Activated T-cell treated with anti-CD3 and anti-CD28 coated beads, Interleukin-2, amount 50 U/mL, for 48 hours (primary cell): Measurements from ENCODE around the gene MRM2.

Experiments used
- DNase-seq, 2 experiments: peaks; one replicate each; pipeline ENCODE4 v3.0.0-alpha.2; 2020

The MRM2 gene

DNA sequence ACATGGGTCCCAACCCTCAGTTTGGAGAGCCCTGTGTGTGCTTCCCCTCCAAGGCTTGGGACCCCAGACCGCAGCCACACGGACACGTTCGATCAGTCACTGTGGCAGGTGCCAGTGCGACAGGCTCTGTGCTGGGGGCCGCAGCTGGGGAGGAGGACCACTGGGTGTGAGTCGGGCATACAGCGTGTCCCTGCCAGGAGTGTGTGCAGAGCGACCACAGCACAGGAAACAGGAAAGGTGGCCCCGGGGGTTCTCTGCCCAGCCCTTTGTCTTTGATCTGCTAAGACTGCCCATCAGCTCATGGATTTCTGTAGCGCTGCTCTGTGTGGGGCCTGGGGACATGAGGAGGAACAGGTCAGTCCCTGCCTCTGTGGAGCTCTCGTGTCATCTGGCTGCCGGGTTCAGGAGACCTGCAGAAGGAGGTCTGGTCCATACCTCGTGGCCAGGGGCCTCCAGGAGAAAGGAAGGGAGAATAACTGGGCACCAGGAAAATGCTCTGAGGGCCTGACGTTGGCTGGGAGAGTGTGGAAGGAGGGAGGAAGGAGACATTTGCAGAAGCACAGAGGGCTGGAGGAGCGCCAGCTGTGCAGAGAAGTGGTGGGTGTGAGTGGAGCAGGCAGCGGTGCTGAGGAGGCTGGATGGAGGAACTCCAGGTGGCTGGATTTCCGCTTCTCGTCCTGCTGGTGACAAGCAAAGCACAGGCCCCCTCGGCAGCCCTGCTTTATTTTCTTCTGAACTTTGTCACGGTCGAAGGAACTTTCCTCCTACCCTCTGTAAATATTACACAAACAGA lies 4.1 kb upstream of the MRM2 start:
- no peak for DNase-seq

DNA sequence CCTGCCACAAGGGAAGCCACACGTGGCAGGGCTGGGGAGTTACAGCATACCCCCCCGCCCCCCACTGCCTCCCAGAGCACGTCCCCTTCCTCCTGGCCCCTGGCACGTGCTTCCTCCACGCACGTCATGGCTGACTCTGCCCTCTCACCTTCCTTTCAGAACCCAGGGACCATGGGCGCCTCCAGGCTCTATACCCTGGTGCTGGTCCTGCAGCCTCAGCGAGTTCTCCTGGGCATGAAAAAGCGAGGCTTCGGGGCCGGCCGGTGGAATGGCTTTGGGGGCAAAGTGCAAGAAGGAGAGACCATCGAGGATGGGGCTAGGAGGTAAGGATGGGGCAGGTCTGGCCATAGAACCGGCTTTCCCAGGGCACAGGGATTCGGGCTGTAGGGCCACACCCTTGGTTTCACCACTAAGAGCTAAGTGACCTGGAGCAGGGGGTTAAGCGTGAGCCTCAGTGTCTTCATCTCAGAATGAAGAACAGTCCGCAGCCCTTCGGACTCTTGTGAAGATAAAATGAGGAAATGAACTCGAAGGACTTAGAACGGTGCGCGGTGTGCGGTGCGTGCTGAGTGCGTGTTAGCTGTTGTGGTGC lies 2.5 kb upstream of the MRM2 start:
- DNase-seq, result no peak

DNA sequence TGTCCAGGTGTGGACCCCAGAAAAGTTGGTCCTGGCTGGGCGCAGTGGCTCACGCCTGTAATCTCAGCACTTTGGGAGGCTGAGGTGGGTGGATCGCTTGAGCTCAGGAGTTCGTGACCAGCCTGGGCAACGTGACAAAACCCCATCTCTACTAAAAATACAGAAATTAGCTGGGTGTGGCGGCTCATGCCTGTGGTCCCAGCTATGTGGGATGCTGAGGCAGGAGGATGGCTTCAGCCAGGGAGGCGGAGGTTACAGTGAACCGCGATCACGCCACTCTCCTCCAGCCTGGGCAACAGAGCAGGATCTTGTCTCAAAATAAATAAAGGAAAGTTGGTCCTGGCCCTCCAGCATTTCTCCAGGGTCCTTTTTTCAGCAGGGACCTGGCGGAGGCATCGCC lies 1.5 kb upstream of the MRM2 start:
- no peak for DNase-seq

DNA sequence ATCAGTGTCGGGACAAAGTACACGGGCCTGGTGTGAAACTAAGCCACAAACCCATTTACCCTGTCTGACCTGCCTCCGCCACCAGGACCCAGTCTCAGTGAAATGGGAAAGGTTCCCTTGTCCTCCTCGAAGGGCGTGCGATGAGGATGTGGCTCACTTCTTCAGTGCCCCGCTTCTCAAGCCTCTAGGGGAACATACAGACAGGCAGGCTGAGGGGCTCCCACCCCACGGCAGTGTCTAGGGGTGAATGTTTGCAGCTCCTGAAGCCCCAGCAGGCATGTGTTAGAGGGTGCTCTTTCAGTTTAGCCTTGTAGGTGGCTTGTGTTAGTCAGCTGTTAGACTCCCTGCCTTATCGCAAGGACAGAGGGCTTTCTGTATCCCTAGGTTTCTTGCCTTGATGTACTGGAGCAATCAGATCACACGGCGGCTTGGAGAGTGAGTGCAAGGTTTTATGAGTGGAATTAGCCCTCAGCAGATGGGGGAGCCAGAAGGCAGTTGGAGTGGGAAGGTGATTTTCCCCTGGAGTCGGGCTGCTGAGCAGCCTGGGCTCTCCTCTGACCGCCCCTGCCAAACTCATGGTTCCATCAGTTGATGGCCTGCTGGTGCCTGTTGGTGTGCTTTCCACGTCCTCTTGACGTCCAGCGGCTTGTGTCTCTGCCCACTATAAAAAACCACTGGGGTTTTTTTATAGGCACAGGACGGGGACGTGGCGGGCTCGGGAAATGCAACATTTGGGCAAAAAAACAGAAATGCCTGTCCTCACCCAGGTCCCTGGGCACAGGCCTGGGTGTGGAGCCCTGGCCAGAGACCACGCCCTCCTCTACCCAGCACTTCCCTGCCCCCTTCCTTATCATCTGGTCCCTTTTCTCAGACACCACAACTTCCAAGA lies 780 bp upstream of the MRM2 start:
- DNase-seq, result peak in 1 of 2 experiments; percentile 68

DNA sequence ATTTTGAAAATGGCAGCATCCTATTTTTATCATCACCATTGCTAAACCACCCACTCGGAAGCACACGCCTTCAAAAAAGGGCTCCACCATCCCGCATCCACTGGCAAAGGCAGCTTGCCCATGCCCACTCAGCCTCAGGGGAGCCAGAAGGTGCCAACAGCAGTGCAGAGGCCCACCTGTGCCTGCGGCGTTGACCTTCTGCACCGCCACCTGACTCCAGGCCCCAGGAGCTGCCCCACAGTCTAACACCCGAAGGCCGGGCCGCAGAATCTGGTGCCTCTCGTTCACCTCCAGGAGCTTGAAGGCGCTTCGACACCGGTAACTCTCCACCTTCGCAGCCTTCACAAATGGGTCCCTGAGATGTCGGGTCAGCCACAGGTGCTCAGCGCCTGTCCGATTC lies 2.8 kb downstream of the MRM2 start:
- DNase-seq, result no peak

DNA sequence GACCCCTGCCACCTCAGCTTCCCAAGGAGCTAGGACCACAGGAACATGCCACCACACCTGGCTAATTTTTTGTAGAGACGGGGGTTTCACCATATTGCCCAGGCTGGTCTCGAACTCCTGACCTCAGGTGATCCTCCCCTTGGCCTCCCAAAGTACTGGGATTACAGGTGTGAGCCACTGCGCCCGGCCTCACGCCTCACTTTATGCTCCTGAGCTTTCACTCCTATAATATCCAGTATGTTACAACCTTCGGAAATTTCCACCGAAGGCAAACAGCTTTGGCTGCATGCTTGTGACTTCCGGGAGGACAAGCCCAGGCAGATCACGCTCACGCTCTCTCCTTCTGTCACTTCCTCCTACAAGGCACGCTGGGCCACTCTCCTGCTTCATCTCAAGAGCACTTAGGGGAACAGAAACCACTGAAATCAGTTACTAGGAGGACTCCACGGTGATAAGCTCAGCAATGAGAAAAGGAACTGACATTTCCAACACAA lies 4.8 kb downstream of the MRM2 start:
- DNase-seq, result no peak

DNA sequence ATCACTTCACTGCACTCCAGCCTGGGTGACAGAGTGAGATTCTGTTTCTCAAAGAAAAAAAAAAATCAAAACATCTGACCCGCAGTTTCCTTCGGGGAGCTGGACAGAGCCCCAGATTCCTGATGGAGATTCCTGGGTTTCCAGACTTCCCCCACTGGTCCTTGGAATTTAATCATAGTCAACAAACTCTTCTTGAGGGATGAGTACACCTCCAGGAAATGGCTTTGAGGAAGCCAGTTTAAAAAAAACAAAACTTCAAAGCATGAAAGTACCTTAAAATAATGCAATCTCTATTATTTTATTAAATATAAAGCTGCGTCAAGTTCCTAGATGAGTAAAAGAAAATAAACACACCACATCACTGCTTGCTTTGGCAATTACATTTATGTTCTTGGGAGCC lies 8.1 kb downstream of the MRM2 start:
- DNase-seq, result no peak

DNA sequence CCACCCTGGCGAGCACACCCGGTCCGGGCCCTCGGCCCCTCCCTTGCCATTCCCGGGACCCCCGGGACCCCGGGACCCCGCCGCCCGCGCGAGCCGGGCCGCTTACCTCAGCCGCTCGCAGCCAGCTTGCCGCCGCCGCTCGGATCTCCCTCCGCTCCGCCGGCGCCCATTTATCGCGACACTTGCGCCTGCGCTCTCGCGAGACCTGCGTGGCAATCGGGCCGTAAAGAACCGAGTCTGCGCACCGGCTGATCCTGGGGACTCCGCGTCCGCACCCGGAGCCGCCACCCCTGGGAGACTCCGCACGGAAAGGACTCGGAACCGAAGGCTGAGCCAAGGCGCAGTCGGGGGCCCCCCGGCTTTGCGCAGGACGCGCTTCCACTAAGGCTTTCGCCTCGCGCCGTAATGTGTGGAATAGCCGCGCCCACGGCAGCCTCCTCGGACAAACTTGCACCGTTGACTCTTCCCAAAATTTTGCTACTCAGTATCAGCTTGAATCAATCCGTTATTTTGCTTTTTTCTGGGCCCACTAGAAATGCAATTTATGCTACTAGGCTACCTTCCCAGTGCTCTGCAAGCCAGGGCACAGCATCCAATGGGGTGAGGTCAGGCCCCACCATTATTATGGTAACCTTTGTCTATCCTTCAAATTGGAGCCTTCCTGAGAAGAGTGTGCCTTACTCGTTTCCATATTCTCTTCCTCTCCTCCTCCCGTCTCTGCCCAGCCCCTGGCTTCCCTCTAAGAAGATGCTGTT lies 9.1 kb downstream of the MRM2 start, which contains the start of gene MAD1L1:
Gene MAD1L1, minus strand, starts transcription at position 180 of the 755 bp plus-strand sequence. CDS start 2,812 bp downstream, outside the sequence.
- DNase-seq, result peak; percentile 90 to 92

DNA sequence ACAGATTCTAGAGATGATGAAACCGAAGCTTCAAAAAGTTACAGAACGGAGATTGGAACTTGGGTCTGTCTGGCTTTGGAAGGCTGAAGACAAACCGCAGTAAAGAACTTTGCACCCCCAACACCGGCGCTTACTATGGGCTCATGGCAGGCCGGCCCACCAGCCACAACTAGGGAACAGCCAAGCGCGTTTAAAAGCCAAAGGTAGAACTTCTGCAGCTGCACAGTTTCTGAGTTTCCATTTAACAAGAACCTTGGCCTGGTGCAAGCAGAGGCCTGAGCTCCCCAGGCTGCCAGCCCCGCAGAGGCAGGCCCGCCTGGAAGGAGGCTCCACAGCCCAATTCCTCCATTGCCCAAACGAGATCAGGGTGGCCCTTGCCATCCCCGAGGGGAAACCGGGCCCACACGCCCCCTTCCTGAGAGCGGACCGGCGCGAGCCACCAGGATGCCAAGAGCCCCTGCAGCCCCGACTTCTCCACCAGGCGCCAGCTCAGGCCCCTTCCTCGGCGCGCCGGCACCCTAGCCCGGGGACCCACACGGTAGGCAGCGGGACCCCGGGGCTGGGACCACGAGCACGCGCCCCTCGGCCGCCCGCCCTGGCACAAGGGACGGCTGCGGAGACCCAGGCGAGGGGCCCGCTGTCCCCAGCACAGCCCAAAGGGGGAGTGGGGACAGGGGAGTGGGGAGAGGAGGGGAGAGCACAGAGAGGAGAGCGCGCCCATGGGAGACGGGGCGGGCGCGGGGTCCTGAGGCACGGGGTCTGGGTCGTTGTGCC lies 9.8 kb downstream of the MRM2 start:
- peak; percentile 51 to 58 for DNase-seq

DNA sequence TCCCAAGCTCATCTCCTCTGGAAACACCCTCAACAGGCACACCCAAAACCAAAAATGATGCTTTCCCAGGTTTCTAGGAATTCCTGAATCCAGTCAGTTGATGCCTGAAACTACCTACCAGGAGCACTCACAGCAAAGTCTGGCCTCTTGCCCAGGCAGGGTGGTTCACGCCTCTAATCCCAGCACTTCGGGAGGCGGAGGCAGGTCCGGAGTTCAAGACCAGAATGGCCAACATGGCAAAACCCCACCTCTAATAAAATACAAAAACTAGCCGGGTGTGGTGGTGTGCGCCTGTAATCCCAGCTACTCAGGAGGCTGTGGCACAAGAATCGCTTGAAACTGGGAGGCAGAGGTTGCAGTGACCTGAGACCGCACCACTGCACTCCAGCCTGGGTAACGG lies 11.1 kb downstream of the MRM2 start:
- DNase-seq, result no peak

DNA sequence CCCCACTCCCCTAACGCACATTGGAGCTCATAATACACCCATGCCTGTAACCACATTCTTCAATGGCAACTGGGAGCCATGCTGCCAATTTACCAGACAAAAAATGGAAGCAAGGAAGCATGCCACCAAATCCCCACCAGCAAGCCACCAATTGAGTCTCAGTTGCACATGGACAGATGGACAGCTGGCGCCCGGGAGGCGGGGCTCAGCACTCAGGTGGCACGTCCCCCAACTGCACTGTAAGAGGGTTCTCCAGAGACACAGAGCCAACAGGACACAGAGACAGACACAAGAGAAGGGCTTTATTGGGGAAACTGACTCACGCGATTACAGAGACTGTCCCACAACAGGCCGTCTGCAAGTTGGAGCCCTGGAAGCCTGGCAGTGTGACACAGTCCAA lies 11.8 kb downstream of the MRM2 start:
- no peak for DNase-seq

DNA sequence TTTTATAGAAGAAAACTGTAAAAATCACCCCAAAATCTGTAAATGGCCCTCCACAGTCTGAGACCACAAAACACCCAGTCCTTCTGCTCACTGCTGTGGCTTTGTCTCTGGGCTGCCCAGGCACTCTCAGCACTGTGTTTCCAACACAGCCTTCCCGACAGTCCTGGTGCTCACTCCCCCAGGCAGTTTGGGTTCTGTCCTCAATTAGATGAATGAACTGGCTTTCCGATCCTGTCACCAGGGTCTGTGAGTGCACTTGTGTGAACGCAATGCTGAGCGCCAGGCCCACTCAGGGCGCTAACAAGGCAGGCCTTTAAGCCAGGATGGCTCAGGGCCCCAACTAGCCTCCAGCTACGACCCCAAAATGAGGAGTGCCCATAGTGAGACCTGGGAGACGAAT lies 12.5 kb downstream of the MRM2 start:
- no peak for DNase-seq

DNA sequence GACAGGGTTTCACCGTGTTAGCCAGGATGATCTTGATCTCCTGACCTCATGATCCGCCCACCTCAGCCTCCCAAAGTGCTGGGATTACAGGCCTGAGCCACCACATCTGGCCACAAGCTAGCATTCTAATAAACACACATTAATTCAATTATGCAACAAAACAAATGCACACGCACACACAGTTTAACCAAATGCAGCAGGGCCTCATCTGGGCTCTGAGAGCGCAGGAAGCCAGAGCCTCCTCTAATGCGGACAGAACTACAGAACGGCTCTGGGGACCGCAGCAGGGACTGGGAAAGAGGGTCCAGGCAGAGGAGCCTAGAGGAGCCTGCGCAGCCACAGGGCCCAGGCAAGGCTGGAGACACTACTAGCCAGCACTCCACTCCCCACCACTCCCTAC lies 13.1 kb downstream of the MRM2 start:
- no peak for DNase-seq

DNA sequence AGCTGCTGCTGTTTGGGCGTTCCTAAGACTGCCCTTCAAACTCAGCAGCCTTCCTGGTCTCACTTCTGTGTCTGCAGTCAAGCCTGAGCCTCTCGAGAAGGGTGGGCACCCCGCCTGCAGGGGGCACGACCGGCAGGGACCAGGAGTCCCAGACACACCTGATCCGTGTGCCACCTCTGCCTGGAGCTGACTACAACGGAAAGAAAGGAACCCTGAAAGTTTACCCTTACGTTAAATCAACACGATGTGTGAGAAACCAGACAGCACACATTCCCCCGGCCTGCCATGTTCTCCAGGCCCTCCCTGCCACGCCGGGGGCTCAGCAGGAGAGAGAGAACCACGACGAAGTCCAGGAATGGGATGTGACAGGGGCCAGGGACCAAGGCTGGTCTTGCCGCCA lies 14.3 kb downstream of the MRM2 start:
- DNase-seq, result no peak

DNA sequence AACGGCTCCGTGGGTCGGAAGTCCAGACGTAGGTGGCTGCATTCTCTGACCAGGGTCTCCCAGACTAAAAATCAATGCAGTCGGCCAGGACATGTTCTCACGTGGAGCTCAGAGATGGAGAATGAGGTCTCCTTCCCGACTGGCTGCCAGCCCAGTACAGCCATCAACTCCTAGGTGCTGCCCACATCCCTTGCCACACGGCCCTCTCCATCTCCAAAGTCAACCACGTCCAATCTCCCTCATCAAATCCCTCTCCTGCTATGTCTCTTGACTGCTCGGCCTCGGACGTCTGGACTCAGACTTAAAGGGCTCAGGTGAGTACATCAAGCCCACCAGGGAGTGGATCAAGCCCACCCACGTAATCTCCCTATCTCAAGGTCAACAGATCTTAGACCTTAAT lies 16.2 kb downstream of the MRM2 start:
- no peak for DNase-seq

DNA sequence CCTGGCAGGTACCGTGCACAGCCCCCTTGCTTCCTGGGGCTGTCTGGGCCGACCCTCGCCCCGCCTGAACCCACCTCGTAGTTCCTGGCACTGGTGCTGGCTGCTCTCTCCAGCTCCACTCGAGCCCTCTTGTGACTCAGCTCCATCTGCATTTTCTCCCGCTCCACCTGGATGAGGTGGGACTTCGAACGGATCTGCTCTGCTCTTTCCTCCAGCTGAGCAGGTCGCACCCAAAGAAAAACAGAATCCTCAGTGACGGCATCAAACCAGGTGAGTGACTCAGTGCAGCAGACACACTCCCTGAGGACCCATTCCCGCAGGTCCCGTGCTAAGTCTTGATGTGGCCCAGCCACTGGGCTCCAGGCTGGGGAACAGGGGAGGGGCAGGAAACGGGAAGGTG lies 16.7 kb downstream of the MRM2 start:
- DNase-seq, result no peak

DNA sequence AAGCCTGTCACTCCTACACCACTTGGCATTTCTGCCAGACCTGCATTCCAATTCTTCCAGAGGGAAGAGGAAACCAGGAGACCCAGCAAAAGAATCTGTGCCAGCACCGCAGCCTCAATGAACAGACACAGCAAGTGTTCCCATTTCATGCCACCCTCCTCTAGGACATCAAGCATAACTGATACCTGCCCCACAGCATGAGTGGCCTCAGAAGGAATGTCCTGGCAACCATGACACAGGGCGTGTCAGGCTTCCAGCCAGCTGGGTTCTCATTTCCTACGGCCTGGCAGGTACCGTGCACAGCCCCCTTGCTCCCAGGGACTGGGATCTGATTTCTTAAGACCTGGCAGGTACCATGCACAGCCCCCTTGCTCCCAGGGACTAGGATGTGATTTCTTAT lies 17.1 kb downstream of the MRM2 start:
- no peak for DNase-seq

DNA sequence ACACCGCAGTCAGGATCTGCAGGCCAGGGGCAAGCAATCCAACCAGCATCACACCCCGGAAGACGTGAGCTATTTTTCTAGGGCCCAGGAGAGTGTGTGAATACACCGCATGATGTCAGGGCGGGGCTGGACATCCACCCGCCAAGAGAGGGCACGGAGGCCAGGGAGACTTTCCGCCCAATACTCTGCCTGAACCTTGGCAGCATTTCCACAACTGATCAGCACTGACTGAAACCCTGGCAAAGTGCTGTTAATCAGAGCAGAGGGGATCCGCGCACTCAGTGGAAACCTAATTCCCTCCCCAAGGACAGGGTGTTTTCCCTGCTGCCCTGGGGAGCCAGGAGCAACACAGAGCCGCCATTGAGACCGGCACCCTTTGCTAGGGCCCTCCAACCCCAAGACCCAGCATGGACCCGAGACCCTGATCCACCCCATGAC lies 17.5 kb downstream of the MRM2 start:
- no peak for DNase-seq

DNA sequence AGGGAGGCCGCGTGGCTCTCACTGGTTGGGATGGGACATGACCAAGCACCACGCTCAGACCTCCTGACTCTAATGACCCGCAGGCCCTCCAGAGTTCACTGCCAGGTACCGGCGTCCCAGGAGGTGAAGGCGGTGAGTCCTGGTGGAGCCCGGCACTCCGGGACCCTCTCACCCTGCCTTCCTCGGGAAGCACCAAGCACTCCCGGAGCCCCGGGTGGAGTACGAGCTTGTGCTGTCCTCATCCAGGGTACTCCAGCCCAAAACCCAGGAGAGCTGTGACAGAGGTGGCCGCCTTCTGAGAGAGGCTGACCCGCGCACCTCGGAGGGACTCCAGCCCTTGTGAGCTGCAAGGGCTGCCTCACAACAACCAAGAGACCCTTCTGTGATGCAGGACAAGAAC lies 18.7 kb downstream of the MRM2 start:
- no peak for DNase-seq

DNA sequence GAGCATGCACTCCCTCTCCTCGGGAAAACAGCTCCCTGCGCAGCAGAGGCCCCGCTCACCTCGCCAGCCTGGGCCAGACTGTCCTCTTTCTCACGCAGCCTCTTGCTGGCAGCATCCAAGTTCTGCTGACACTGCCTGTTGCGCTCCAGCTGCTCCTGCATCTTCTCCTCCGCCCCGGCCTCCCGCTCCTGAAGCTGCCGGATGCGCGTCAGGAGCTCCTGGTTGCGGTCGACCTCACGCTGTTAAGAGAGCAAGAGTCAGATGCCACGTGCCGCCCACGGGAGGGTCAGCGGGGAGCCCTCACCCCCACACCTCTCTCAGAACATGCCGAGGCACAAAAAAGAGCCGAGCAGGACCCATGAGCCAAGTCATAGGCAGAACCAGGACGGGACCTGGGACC lies 19.5 kb downstream of the MRM2 start:
- DNase-seq, result no peak

DNA sequence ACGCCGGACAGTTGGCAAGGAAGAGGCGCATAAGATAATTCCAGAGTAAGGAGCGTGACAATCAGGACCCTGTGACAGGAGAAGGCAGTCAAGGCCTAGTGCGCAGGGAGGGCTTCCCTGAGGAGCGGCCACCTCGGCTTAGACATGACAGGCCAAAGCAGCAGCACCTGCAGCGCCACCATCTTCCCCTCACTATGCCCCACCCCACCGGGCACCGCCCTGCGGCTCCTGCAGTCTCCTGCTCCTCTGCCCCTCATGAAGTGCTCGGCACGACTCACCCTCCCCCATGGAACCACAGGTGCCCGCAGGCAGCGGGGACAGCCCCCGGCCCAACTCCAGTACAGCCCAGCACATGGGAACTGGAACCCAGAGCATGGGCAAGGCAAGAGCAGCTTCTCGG lies 21.1 kb downstream of the MRM2 start:
- DNase-seq, result no peak

DNA sequence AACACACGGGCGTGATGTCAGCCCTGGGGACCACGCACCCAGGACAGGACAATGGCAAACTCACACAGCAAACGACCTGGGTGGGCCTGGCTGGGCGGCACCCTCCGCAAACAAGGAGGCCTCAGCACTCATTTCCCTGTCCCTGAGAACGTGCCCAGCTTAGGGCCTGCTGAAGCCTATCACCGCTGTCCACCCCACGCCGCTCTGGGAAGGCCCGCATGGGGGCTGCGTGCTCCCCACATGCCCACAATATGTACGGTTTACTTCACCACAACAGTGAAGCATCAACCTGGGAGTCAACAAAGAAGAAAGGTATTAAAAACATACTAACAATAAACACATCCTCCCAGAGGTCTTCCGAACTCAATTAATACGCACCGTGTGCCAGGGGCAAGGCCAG lies 21.5 kb downstream of the MRM2 start:
- DNase-seq, result no peak
